MV-4-11 (cell line): ENCODE results near the gene NKX6-2.
"Not testable (repeated sequence)": the region's sequence is repeated elsewhere in the genome, so short reads cannot be mapped to it uniquely, and the experiment has no call there.

ENCODE experiments used
- DNase-seq: peaks from one replicate; lab custom pipeline; 2025; lab: John Stamatoyannopoulos, UW

NKX6-2 gene

DNA sequence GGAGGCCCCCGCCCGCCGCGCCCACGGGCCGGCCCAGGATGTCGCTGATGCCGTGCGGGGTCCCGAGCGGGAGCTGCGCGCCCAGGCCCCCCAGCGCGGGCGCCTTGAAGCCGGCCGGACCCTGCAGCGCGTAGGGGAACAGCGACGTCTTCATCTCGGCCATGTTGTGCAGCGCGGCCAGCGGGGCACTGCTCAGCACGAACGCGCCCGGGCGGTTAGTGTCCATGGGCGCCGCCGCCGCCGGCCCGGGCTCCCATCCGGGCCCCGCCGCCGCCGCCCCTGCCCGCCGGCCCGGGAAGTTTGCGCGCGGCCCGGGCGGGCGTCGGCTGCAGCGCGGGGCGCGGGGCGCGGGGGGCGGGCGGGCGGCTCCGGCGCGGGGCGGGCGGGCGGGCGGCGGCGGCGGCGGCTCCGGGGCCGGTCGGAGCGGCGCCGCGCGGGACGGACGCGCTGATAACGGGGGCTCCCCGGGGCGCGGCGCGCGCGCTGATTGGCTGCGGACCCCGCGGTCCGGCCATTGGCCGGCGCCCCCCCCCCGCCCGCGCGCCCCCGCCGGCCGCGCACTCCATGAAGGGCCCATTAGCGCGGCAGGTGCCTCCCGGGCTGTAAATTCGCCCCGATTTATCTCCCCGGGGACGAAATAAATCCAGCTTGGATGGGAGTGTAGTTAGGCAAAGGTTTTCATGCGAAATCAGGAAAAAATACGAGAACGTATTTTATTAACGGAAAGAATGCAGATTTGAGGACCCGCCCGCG lies at the start of gene NKX6-2:
NKX6-2 (minus strand) TSS at position 425 of the 753 bp plus-strand sequence; CDS start at position 226, 199 bp downstream.
- DNase-seq: no peak

GRCh38 chr10:132834891-132835847 lies 49.2 kb upstream of the NKX6-2 start:
- DNase-seq: no peak

DNA sequence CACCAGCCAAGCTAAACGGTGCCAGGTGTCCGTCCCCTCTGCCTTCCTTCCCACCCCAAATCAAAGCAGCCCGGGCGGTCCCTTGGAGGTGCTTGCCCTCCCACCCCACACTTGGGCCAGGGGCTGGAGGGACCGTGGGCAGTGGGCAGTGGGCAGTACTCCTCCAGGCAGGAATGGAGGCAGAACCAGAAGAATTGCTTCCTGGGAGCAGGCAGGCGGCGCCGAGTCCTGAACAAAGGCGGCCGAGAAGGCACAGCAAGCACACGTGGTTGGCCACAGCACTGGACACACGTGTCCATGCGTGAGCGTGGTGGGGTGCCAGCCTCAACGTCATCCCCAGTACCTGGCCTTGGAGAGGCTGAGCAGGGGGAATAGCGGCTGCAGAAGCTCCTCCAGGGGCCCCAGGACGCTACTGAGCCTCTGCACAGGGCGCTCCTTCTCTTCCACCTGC lies 48.4 kb upstream of the NKX6-2 start:
- no peak for DNase-seq

DNA sequence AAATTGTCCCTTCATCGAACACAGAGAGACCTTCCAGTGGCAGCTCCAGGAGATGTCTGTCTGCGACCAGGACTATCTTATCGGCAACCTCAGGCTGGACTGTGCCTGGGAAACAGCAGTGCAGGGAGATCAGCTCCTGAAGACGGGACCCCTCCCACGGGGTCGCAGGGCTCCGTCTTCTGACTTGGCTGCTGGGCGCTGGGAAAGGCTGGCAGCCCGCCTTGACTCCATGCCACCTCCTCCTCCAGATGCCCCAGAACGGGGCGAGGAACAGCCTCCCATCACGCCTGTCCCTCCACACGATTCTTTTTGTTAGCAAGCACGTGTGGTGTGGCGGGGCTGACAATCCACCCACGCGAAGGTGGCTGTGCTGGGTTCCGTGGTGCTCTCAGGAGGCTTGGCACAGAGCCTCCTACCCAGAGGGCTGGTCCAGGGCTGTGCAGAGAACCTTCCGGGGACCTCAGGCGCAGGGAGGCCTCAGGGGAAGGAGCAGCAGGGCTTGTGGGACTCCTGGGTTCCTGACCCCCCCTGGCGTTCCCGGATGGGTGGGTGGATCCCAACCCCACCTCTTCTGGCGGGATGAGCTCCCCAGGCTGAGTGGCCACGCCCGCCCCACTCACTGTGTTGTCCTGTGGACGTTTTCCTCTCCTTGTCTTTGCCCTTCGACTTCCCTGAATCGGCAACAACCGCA lies 47.6 kb upstream of the NKX6-2 start:
- no peak for DNase-seq

DNA sequence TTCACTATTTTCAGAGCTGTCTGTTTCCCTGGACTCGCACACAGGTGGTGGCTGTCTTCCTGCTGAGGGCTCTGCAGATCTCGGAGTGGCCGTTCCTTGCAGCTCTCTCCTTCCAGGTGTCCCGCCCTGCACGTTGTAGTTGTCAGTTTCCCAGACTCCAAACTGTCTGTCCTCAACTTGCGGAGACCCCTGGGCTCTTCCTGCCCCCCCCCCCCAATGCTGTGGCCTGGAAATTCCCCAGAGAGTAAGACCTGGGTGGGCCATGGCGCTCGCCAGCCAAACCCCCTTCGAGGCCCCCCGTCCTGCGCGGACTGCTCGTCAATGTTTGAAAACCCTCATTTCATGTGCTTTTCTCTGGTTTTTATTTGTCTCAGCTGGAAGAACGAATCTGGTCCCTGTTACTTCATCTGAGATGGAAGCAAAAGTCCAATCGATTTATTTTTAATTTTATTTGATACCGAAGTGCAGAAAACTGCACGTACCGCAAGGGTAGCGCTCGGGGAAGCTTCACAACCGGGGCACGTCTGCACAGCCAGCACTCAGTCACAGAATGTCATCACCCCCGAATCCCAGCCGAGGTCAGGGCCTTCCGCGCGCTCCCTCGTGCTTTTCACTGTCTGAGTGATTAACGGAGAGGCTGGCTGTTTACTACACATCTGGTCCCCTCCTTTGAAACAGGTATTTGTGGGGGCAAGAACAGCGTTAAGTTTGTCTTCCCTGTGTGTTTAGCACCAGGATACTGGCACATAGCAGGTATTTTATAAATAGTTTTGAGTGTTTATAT lies 46.4 kb upstream of the NKX6-2 start:
- DNase-seq: no peak

GRCh38 chr10:132829403-132829802 lies 43.5 kb upstream of the NKX6-2 start:
- DNase-seq: no peak

DNA sequence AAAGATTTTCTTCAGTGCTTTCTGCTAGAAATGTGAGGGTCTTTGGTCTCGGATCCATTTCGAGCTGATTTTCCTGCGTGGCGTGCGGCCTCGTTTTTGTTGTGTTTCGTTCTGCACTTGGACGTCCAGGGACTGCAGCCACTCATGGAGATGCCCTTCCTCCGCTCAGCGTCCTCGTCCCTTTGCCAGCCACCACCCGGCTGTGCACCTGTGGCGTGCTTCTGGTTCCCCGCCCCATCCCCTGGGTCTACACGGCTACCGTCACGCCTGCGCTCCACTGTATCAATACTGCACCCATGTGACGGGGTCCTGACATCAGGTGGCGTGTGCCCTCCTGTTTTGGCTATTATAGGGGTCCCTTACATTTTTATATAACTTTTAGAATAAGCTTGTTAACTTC lies 42.7 kb upstream of the NKX6-2 start:
- DNase-seq: no peak

DNA sequence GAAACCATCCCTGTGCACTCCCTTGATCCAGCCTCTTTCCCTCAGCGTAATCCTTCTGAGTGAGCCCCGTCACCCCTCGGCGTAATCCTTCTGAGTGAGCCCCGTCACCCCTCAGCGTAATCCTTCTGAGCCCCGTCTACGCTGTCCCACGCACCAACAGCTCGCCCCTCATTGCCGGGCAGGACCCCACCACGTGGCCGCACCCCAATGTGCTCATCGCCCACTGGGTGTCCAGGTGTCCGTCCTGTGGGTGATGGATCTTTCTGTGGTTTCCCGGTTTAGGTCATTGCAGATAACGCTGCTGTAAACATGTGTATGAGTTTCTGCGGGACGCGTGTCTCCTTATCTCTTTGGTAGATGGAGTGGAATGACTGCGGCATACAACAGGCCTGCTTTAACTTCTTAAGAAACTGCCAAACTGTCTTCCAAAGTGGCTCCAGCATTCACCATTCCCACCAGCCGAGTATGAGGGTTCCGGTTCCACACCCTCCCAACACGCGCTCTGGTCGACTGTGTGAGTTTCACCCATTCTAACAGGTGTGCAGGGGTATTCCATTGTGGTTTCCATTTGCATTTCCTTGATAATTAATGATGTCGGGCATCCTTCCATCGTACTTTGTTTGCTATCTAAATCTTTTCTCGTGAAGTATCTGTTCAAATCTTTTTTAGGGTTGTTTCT lies 42.1 kb upstream of the NKX6-2 start:
- no peak for DNase-seq

- no peak for DNase-seq
Observed at GRCh38 chr10:132827423-132827789, 41.5 kb upstream of the NKX6-2 start.

GRCh38 chr10:132826524-132827422 lies 40.8 kb upstream of the NKX6-2 start:
- DNase-seq: no peak

GRCh38 chr10:132825783-132826523 lies 40.0 kb upstream of the NKX6-2 start:
- not testable (repeated sequence) for DNase-seq

DNA sequence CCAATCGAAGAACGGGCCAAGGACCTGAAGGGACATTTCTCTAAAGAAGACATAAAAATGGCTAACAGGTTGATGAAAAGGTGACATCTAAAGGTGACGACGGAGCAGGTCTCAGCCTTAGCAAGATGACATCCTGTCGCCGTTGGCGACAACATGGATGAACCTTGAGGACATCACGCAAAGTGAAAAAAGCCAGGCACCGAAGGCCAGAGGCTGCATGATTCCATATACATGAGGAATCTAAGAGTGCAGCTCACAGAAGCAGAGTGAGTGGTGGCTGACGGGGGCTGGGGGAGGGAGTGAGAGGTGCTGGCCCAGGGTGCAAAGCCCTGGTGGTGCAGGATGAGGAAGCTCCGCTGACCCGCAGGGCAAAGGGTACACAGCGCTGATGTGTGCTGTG lies 34.1 kb upstream of the NKX6-2 start:
- DNase-seq: no peak

- no peak for DNase-seq
Observed at GRCh38 chr10:132817701-132818211, 31.8 kb upstream of the NKX6-2 start.

DNA sequence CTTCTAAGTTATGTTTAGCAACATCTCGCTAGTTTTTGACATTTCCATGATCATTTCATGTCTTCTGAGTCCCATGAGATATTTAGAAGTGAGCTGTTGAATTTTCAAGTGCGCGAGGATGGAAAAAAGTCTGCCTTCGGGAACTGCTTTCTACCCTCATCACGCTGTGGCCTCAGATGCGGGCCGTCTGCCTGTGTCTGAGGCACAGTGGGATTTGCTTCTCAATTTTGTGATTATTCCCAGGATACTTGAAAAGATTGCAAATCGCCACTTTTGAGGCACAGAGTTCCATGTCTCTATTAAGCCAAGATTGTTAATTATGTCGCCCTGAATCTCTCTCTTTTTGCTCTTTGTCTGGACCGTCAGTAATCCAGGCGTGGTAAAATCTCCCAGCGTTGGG lies 30.8 kb upstream of the NKX6-2 start:
- DNase-seq: no peak

DNA sequence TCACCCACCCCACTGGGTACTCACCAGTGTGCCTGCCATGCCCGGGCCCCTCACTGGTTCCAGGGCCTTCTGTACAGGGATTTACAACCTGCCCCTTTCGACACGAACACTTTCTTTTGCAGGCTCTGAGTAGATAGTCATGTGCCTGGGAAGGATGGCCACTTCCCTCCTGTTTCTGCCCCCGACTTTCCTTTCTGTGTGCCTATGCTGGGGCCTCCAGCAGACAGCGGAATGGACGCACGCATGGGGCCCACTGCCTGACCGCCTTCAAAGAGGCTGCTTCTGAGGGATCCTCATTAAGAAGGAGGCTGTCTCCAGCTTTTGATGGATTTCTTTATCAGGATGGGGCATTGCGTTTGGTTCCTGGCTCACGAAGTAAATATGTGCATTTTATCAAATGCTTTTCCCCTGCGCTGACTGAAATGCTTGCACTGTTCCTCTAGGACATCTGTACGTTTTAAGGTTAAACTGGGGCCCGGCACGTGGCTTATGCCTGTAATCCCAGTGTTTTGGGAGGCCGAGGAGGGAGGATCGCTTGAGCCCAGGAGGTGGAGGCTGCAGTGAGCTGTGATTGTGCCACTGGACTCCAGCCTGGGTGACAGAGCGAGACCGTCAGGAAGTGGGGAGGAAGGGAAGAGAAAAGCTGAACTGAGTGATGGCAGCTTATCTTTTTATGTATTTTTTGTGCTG lies 29.4 kb upstream of the NKX6-2 start:
- DNase-seq: no peak

DNA sequence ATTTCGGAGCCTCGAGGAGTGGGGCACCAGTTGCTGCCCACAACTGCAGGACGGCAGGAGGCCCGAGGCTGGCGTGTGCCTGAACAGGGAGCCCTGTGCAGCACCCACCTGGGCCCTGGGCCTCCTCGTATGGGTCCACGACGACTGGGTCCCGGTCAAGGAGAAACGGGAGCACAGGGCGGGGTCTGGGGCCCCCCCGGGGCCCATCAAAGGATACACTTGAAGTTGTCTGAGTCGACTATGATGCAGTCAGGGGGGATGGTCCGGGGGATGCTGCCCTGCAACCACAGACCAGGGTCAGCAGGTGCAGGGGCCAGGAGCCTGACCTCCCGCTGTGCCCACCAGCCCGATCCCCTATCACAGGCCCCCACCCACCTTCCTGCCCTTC lies 28.5 kb upstream of the NKX6-2 start:
- no peak for DNase-seq

DNA sequence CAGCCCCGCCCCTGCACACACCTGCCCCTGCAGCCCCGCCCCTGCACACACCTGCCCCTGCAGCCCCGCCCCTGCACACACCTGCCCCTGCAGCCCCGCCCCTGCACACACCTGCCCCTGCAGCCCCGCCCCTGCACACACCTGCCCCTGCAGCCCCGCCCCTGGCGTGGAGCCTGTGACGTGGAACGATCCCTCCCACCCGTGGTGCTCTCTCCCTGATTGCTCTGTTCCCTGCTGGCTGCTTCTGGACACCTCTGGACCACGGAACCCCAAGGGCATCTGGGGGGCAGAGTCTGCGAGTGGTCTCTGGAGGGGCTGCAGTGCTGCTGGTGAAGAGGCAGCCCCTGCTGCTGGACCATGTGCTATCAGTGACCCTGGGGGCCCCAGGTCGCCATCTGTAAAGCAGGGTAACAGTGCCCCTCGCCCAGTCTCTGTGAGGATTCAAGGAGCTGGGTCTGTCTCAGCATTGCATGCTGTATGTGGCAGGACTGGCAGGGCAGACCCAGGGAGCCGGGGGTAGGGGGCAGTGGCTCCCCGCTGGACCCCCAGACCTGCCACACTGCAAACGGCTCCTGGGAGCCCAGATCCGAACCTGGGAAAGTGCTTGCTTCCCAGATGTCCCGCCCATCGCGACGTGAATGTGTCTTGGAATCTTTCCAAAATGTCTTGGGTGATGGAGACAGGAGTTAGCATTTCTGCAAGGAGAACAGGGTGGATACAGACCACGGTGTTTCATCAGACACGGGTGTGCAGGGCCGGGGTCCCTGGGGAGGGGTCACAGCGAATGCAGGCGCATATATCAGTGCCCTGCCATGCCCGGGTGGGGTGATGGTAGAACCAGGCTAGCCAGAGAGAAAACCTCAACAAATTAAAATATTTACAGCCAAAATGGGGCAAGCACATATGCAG lies 27.9 kb upstream of the NKX6-2 start:
- no peak for DNase-seq
